Measurements from ENCODE around the gene GARRE1. TPM values are rescaled to one million over a fixed set of nuclear protein-coding genes. Genes with fewer than 3 reads are reported as not detected.
A peak's percentile ranks its signal among the peaks of the same experiment; 100 is the strongest.

The GARRE1 gene
- polyA plus RNA-seq, 3 donors, result 1.1 to 6.2 (median 2.1) TPM

GRCh38 chr19:34300380-34300779 lies 46.0 kb downstream of the GARRE1 start:
- H3K4me1 ChIP-seq (ENCODE audit: control insufficient read depth in 1 of 2, insufficient read depth in 2 of 2, low read length in 2 of 2), result no peaks in the 10 kb centered on the region
- no peak overlapping the region for H3K4me3 ChIP-seq (replicated peaks in 1 of 3; ENCODE audit: low read depth in 2 of 3, low read length in 3 of 3)
- no peaks in the 10 kb centered on the region for H3K27me3 ChIP-seq (ENCODE audit: control insufficient read depth in 2 of 2, insufficient read depth in 2 of 2, low read length in 2 of 2)
- H3K36me3 ChIP-seq (replicated peaks in 1 of 2; ENCODE audit: control insufficient read depth in 1 of 2, insufficient read depth in 2 of 2, low read length in 2 of 2), result no peaks in the 10 kb centered on the region
- no peaks in the 10 kb centered on the region for H4K20me1 ChIP-seq (ENCODE audit: insufficient read depth, low read length)
- H3K4me1 Mint-ChIP-seq, result no peaks in the 10 kb centered on the region
- H3K27ac ChIP-seq (ENCODE audit: low read depth in 1 of 2, low read length in 2 of 2), result no peak overlapping the region
- H3K36me3 Mint-ChIP-seq, result peaks cover 0 to 3% of the 10 kb centered on the region in 2 donors
- H2AFZ ChIP-seq (ENCODE audit: insufficient read depth, low read depth, low read length, poor library complexity, severe bottlenecking), result no peak overlapping the region
- peaks cover 0 to 4% (median under 1%) of the 10 kb centered on the region in 3 donors for H3K27me3 Mint-ChIP-seq (ENCODE audit: low read depth in 3 of 3)
- WGBS (ENCODE audit: insufficient coverage), result 95% methylated on average over 13 of the region's 13 CpGs
- H3K4me3 Mint-ChIP-seq, result no peak overlapping the region
- no peak for TF ChIP-seq CTCF (IDR thresholded peaks at IDR 0.05)
- peak overlapping the region in 1 of 7 donors; percentile 8 for H3K27ac Mint-ChIP-seq
- H3K4me2 ChIP-seq (replicated peaks; ENCODE audit: extremely low read depth, low read length, poor library complexity, severe bottlenecking), result no peak overlapping the region
- H3K79me2 ChIP-seq (ENCODE audit: insufficient read depth, low read length), result no peaks in the 10 kb centered on the region
- H3K9ac ChIP-seq (ENCODE audit: insufficient read depth, low read length, poor library complexity, severe bottlenecking), result no peak overlapping the region
- H3K9me3 ChIP-seq (replicated peaks in 1 of 2; ENCODE audit: control insufficient read depth in 1 of 2, insufficient read depth in 1 of 2, low read length in 2 of 2), result no peaks in the 10 kb centered on the region
- H3K9me3 Mint-ChIP-seq, result no peaks in the 10 kb centered on the region
- DNase-seq, result no peak
- intact Hi-C loops (cut with micrococcal nuclease), result no loop called here

GRCh38 chr19:34300962-34301361 lies 46.6 kb downstream of the GARRE1 start:
- WGBS (ENCODE audit: insufficient coverage), result no CpG with 5 or more reads among the region's 3 CpGs

More at GRCh38 chr19:34300962-34301361, 46.6 kb downstream of the GARRE1 start:
- H2AFZ ChIP-seq (ENCODE audit: insufficient read depth, low read depth, low read length, poor library complexity, severe bottlenecking), result no peak overlapping the region
- peaks cover 0 to 4% (median 0%) of the 10 kb centered on the region in 3 donors for H3K27me3 Mint-ChIP-seq (ENCODE audit: low read depth in 3 of 3)
- H3K36me3 Mint-ChIP-seq, result peaks cover 3% of the 10 kb centered on the region in 2 donors
- peak overlapping the region in 1 of 7 donors; percentile 8 for H3K27ac Mint-ChIP-seq
- H3K36me3 ChIP-seq (replicated peaks in 1 of 2; ENCODE audit: control insufficient read depth in 1 of 2, insufficient read depth in 2 of 2, low read length in 2 of 2), result no peaks in the 10 kb centered on the region
- no peak overlapping the region for H3K4me2 ChIP-seq (replicated peaks; ENCODE audit: extremely low read depth, low read length, poor library complexity, severe bottlenecking)
- no peaks in the 10 kb centered on the region for H3K79me2 ChIP-seq (ENCODE audit: insufficient read depth, low read length)
- no peak overlapping the region for H3K4me3 ChIP-seq (replicated peaks in 1 of 3; ENCODE audit: low read depth in 2 of 3, low read length in 3 of 3)
- no peaks in the 10 kb centered on the region for H3K4me1 Mint-ChIP-seq
- TF ChIP-seq CTCF (IDR thresholded peaks at IDR 0.05), result no peak
- no peak overlapping the region for H3K9ac ChIP-seq (ENCODE audit: insufficient read depth, low read length, poor library complexity, severe bottlenecking)
- intact Hi-C loops (cut with micrococcal nuclease), result no loop called here
- no peaks in the 10 kb centered on the region for H3K9me3 ChIP-seq (replicated peaks in 1 of 2; ENCODE audit: control insufficient read depth in 1 of 2, insufficient read depth in 1 of 2, low read length in 2 of 2)
- H4K20me1 ChIP-seq (ENCODE audit: insufficient read depth, low read length), result no peaks in the 10 kb centered on the region
- no peaks in the 10 kb centered on the region for H3K9me3 Mint-ChIP-seq
- no peak overlapping the region for H3K4me3 Mint-ChIP-seq
- no peak overlapping the region for H3K27ac ChIP-seq (ENCODE audit: low read depth in 1 of 2, low read length in 2 of 2)
- no peaks in the 10 kb centered on the region for H3K4me1 ChIP-seq (ENCODE audit: control insufficient read depth in 1 of 2, insufficient read depth in 2 of 2, low read length in 2 of 2)
- H3K27me3 ChIP-seq (ENCODE audit: control insufficient read depth in 2 of 2, insufficient read depth in 2 of 2, low read length in 2 of 2), result no peaks in the 10 kb centered on the region
- DNase-seq, result no peak

Other genes with a start within 250 kb of the GARRE1 start
- 10 to 100 TPM; 73.2 to 91.8 (median 82.7) TPM for gene LSM14A, start 82.0 kb upstream of the GARRE1 start, polyA plus RNA-seq
- 100 to 1,000 TPM in 1 of 3 donors, 10 to 100 TPM in 2; 81.2 to 107 (median 95.3) TPM for gene GPI, start 110.6 kb downstream of the GARRE1 start, polyA plus RNA-seq
- gene PDCD2L, start 149.8 kb downstream of the GARRE1 start, polyA plus RNA-seq, result 1 to 10 TPM; 3.1 to 5.0 (median 4.9) TPM
- 10 to 100 TPM; 26.3 to 52.1 (median 42.7) TPM for gene UBA2, start 173.8 kb downstream of the GARRE1 start, polyA plus RNA-seq
- gene WTIP, start 227.2 kb downstream of the GARRE1 start, polyA plus RNA-seq, result under 1 TPM in 1 of 3 donors, not detected in 2; 0.11 TPM